Suprapubic skin (tissue), 4 donors: Measurements from ENCODE around the gene EPB41L2. TPM values are rescaled to one million over a fixed set of nuclear protein-coding genes. Genes with fewer than 3 reads are reported as not detected.

Experiments used
- DNase-seq, 2 donors: peaks; one replicate each; pipeline ENCODE4 v3.0.0-alpha.2; 2019; ENCODE audit warnings: low spot score in 2 of 2
- H3K27ac ChIP-seq: fragments of 200-600 bp; sonication (generic); one replicate; pipeline ENCODE4 v1.5.1; 2019
- H3K27me3 ChIP-seq: fragments of 200-600 bp; sonication (generic); one replicate; pipeline ENCODE4 v1.5.1; 2019
- H3K36me3 ChIP-seq: fragments of 200-600 bp; sonication (generic); one replicate; pipeline ENCODE4 v1.5.1; 2019
- H3K4me1 ChIP-seq: fragments of 200-600 bp; sonication (generic); one replicate; pipeline ENCODE4 v1.5.1; 2019
- H3K4me3 ChIP-seq: fragments of 200-600 bp; sonication (generic); one replicate; pipeline ENCODE4 v1.5.1; 2019; ENCODE audit warnings: mild to moderate bottlenecking
- H3K9me3 ChIP-seq: fragments of 200-600 bp; sonication (generic); one replicate; pipeline ENCODE4 v1.5.1; 2019
- EP300 ChIP-seq: sonication (generic); formaldehyde crosslinking; IDR thresholded peaks from one replicate; pipeline ENCODE4 v1.6.1; 2017; ENCODE audit warnings: antibody characterized with exemption
- POLR2A ChIP-seq, 2 donors: fragments of 450-650 bp; IDR thresholded peaks; one replicate each; pipeline ENCODE4 v1.6.1; 2017; ENCODE audit warnings: antibody characterized with exemption in 2 of 2, mild to moderate bottlenecking in 2 of 2, moderate library complexity in 2 of 2
- POLR2AphosphoS5 ChIP-seq, 3 donors: sonication (generic); formaldehyde crosslinking; IDR thresholded peaks; one replicate each; pipeline ENCODE4 v1.6.1; 2017; ENCODE audit warnings: antibody characterized with exemption in 3 of 3
- WGBS: methylation state at CpG from one replicate; pipeline ENCODE4 v1.1.5; 2018; 5-methylcytosine and 5-hydroxymethylcytosine counted together
- total RNA-seq, 4 donors: library from RNA; depleted of rRNA; stranded (reverse); fragments of >200 nt; gene quantifications; one replicate each; pipeline ENCODE4 v1.1.0, GENCODE V29; 2016
- TF ChIP-seq, protein P1 (sequence below), 2 donors: fragments of 200-600 bp in 1 of 2; fragments of 450-650 bp in 1 of 2; sonication (generic) in 1 of 2; IDR thresholded peaks; one replicate each; pipeline ENCODE4 v1.5.1; 2016 to 2019; ENCODE audit warnings: antibody characterized with exemption in 2 of 2, mild to moderate bottlenecking in 1 of 2, moderate library complexity in 1 of 2

The EPB41L2 gene
- total RNA-seq, 4 donors from 2014 or later, result 11.4 to 26.8 (median 15.4) TPM

DNA sequence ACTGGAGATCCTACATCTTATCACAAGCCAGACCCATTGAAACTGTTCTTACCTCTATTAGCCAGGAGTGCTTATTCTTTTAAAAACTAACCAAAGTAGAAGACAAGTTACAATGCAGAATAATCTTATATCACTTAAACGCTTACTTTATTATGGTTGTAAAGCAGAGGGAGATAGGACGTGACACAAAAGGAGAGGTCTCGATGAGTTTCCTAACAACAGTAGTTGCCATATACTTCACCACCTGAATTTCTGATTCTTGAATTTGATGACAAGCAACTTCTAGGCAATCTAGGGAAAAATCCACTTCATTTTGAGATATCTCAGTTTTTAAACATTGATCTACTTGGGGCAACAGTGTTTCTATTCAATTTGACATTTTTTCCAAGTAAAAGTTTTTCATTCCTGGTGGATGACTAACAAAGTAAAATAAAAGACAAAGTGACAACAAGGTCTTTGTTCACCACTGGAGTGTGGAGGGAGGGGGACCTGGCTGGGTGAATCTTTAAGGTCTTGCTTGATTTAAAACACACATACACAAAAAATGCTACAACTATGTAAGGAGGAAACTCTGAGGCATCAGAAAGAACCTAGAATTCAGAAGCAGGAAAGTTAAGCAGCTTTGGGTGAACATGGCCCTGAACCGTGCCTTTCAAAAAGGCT, 125.0 kb downstream of the EPB41L2 start:
- Histone ChIP-seq H3K36me3 (no peaks in the 10 kb centered on the region), H3K27ac (no peak overlapping the region), H3K27me3 (no peaks in the 10 kb centered on the region), H3K4me1 (peaks cover 16% of the 10 kb centered on the region), H3K9me3 (no peaks in the 10 kb centered on the region), H3K4me3 (no peak overlapping the region)
- WGBS, result 87% methylated on average over 4 of the region's 4 CpGs
- TF ChIP-seq POLR2A (IDR thresholded peaks at IDR 0.05) (no peak), EP300 (no peak)
- DNase-seq, result no peak

DNA sequence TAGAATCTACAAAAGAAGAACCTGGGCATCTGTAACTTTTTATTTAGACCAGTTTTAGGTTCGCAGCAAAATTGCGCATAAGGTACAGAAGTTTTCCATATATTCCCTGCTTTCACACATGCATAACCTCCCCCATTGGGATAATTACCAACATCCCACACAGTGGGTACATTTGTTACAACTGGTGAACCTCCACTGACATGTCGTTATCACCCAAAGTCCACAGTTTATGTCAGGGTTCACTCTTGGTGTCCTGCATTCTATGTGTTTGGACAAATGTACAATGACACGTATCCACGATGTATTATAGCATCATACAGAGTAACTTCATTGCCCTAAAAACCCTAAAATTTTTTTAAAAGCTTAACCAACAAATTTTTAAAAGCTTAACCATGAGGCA, 126.1 kb downstream of the EPB41L2 start:
- no peaks in the 10 kb centered on the region for H3K9me3 ChIP-seq
- H3K27me3 ChIP-seq, result no peaks in the 10 kb centered on the region
- TF ChIP-seq POLR2A (IDR thresholded peaks at IDR 0.05) (no peak), EP300 (no peak), POLR2AphosphoS5 (IDR thresholded peaks at IDR 0.05) (no peak)
- TF ChIP-seq, protein P1, sequence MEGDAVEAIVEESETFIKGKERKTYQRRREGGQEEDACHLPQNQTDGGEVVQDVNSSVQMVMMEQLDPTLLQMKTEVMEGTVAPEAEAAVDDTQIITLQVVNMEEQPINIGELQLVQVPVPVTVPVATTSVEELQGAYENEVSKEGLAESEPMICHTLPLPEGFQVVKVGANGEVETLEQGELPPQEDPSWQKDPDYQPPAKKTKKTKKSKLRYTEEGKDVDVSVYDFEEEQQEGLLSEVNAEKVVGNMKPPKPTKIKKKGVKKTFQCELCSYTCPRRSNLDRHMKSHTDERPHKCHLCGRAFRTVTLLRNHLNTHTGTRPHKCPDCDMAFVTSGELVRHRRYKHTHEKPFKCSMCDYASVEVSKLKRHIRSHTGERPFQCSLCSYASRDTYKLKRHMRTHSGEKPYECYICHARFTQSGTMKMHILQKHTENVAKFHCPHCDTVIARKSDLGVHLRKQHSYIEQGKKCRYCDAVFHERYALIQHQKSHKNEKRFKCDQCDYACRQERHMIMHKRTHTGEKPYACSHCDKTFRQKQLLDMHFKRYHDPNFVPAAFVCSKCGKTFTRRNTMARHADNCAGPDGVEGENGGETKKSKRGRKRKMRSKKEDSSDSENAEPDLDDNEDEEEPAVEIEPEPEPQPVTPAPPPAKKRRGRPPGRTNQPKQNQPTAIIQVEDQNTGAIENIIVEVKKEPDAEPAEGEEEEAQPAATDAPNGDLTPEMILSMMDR (IDR thresholded peaks at IDR 0.05), result no peak
- H3K36me3 ChIP-seq, result no peaks in the 10 kb centered on the region
- no peak overlapping the region for H3K27ac ChIP-seq
- H3K4me3 ChIP-seq, result no peak overlapping the region
- WGBS, result 92% methylated on average over 5 of the region's 5 CpGs
- DNase-seq, result no peak
- H3K4me1 ChIP-seq, result peaks cover 16% of the 10 kb centered on the region

DNA sequence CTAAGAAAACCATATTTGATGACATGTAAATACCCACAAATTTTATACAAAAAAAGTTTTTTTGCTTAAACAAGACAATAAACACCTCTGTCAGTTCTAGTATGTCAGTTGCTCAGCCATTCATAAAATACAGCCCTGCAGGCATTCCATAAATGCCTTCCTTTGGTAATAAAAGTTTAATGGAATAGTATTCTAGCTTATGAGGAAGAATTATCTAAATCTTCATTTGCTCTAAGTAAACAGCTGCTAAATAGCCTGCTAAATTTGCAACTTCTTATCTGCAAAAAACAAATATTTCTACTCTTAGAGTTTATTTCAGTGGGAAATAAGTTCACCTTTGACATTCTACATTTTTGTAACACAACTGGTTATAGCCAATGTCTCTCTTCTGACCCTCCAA, 127.1 kb downstream of the EPB41L2 start:
- no peak overlapping the region for H3K27ac ChIP-seq
- H3K4me1 ChIP-seq, result peaks cover 16% of the 10 kb centered on the region
- no peaks in the 10 kb centered on the region for H3K9me3 ChIP-seq
- H3K36me3 ChIP-seq, result no peaks in the 10 kb centered on the region
- TF ChIP-seq EP300 (no peak), POLR2AphosphoS5 (IDR thresholded peaks at IDR 0.05) (no peak), POLR2A (IDR thresholded peaks at IDR 0.05) (no peak)
- TF ChIP-seq, protein P1 (IDR thresholded peaks at IDR 0.05), result no peak
- no peaks in the 10 kb centered on the region for H3K27me3 ChIP-seq
- no peak for DNase-seq
- H3K4me3 ChIP-seq, result no peak overlapping the region

DNA sequence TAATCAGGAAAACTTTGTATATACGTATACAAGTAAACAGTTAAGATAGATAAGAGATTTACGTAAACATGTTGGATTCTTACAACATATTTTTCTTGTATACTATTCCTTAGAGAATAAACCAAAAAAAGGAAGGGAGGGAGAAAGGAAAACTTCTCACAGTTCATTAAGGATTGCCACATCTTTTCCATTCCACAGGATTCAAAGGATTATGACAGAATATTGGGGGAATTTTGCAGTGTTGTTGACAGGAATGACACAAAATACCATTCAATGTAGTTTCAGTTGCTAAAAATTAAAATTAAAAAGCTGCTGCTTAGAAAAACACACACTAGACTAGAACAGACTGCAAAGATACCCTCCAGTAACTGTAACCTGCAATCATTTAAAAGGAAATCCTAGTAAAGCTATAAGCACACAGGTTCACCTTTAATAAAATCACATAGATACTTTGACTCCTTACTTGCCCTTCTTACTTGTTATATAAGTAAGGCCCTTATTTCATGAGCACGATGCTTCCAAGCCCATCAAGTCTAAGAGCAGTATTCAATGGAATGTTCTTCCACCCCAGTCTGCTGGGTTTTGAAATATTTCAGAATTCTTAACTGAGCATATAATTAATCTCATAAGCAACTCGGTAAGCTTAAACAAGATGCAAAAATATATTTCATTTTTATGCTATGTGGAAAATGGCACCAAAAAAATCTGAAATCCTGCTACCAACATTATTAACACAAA, 128.0 kb downstream of the EPB41L2 start:
- no peak overlapping the region for H3K4me3 ChIP-seq
- H3K4me1 ChIP-seq, result peaks cover 16% of the 10 kb centered on the region
- H3K36me3 ChIP-seq, result no peaks in the 10 kb centered on the region
- no peak for DNase-seq
- H3K9me3 ChIP-seq, result no peaks in the 10 kb centered on the region
- H3K27me3 ChIP-seq, result no peaks in the 10 kb centered on the region
- WGBS, result 46% methylated on average over 4 of the region's 4 CpGs
- no peak overlapping the region for H3K27ac ChIP-seq
- TF ChIP-seq EP300 (no peak), POLR2A (IDR thresholded peaks at IDR 0.05) (no peak), POLR2AphosphoS5 (IDR thresholded peaks at IDR 0.05) (no peak)
- TF ChIP-seq, protein P1 (IDR thresholded peaks at IDR 0.05), result no peak

DNA sequence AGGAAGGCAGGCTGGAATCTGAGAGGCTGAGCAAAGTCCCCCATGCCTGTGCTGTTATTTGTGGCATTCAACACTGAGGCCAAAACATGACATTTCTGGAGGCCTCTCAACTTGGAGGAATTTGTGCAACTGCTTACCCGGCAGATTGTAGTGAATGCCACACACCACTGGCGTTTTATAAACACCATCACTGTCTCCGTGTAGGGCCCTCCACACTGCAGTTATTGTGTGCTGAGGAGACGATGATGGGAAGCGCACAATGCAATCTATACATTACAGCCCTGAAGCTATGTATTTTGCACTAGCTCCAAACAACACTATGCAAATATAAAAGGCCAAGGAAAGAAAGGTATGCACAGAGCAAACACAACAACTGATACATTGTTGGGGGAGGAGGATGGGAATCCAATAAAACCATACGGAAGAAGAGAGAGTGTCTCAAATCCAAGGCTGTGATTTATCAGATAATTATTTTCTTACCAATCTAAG, 129.3 kb downstream of the EPB41L2 start:
- no peaks in the 10 kb centered on the region for H3K36me3 ChIP-seq
- no peak overlapping the region for H3K27ac ChIP-seq
- H3K27me3 ChIP-seq, result no peaks in the 10 kb centered on the region
- no peaks in the 10 kb centered on the region for H3K9me3 ChIP-seq
- H3K4me1 ChIP-seq, result peaks cover 20% of the 10 kb centered on the region
- no peak for DNase-seq
- H3K4me3 ChIP-seq, result no peak overlapping the region
- 55% methylated on average over 6 of the region's 6 CpGs for WGBS
- TF ChIP-seq, protein P1 (IDR thresholded peaks at IDR 0.05), result no peak
- no peak for TF ChIP-seq POLR2AphosphoS5 (IDR thresholded peaks at IDR 0.05)
- TF ChIP-seq EP300, result no peak
- TF ChIP-seq POLR2A (IDR thresholded peaks at IDR 0.05), result no peak
